GM12873 (cell line): Measurements from ENCODE around the gene FAM13C.

Experiments
- CTCF ChIP-seq: IDR thresholded peaks from 2 replicates; pipeline ENCODE4 v1.5.1; 2012; ENCODE audit warnings: low read depth, mild to moderate bottlenecking, moderate library complexity, low read length, control low read depth; ENCODE audit not compliant: insufficient read depth; ENCODE audit errors: missing control alignments

Gene FAM13C

GRCh38 chr10:59388671-59388976, 26.3 kb upstream of the FAM13C start:
- TF ChIP-seq CTCF, result no peak

GRCh38 chr10:59387951-59388670, 25.8 kb upstream of the FAM13C start:
- TF ChIP-seq CTCF, result no peak

GRCh38 chr10:59384761-59385160, 22.4 kb upstream of the FAM13C start:
- no peak for TF ChIP-seq CTCF

GRCh38 chr10:59383908-59384307, 21.6 kb upstream of the FAM13C start:
- no peak for TF ChIP-seq CTCF

GRCh38 chr10:59383436-59383835, 21.1 kb upstream of the FAM13C start:
- TF ChIP-seq CTCF, result no peak

- no peak for TF ChIP-seq CTCF
Measured at GRCh38 chr10:59382831-59383295, 20.5 kb upstream of the FAM13C start.

GRCh38 chr10:59381687-59382086, 19.3 kb upstream of the FAM13C start:
- TF ChIP-seq CTCF, result no peak
